HG03469 (cell line): Measurements from ENCODE around the gene EFTUD2.

Experiments used
- ATAC-seq: cut with Tn5 transposase; IDR thresholded peaks from one replicate; pipeline ENCODE4 v1.9.1; 2021; ENCODE audit warnings: mild to moderate bottlenecking, moderate library complexity, moderate number of reproducible peaks; ENCODE audit not compliant: unreplicated experiment

The EFTUD2 gene

GRCh38 chr17:44925731-44926697 lies 26.8 kb upstream of the EFTUD2 start:
- no peak for ATAC-seq

GRCh38 chr17:44924107-44924544 lies 24.9 kb upstream of the EFTUD2 start:
- no peak for ATAC-seq

GRCh38 chr17:44922746-44923470 lies 23.7 kb upstream of the EFTUD2 start:
- ATAC-seq: no peak

- no peak for ATAC-seq
Observed at GRCh38 chr17:44922136-44922535, 22.9 kb upstream of the EFTUD2 start.

GRCh38 chr17:44921122-44921882 lies 22.1 kb upstream of the EFTUD2 start:
- no peak for ATAC-seq

- no peak for ATAC-seq
Observed at GRCh38 chr17:44920565-44920940, 21.3 kb upstream of the EFTUD2 start.

- no peak for ATAC-seq
Observed at GRCh38 chr17:44919885-44920564, 20.8 kb upstream of the EFTUD2 start.

GRCh38 chr17:44919411-44919810 lies 20.2 kb upstream of the EFTUD2 start:
- ATAC-seq: no peak

GRCh38 chr17:44918006-44918405 lies 18.8 kb upstream of the EFTUD2 start:
- no peak for ATAC-seq

GRCh38 chr17:44917456-44917855 lies 18.2 kb upstream of the EFTUD2 start:
- ATAC-seq: no peak

- no peak for ATAC-seq
Observed at GRCh38 chr17:44916781-44917241, 17.6 kb upstream of the EFTUD2 start.

GRCh38 chr17:44915862-44916780 lies 16.9 kb upstream of the EFTUD2 start:
- no peak for ATAC-seq

- ATAC-seq: no peak
Observed at GRCh38 chr17:44915321-44915726, 16.1 kb upstream of the EFTUD2 start, which contains the start of gene GFAP. Gene GFAP, minus strand, starts transcription at chr17:44915500. Its CDS starts 14 bp downstream, at chr17:44915486.

GRCh38 chr17:44914698-44915271 lies 15.5 kb upstream of the EFTUD2 start:
- ATAC-seq: no peak

GRCh38 chr17:44914148-44914547 lies 14.9 kb upstream of the EFTUD2 start:
- ATAC-seq: no peak

- ATAC-seq: no peak
Observed at GRCh38 chr17:44913676-44914075, 14.4 kb upstream of the EFTUD2 start.

- no peak for ATAC-seq
Observed at GRCh38 chr17:44912763-44913544, 13.7 kb upstream of the EFTUD2 start.
